Renal cortical epithelial cell (primary cell): Measurements from ENCODE around the gene FTL. TPM values are rescaled to one million over a fixed set of nuclear protein-coding genes. Genes with fewer than 3 reads are reported as not detected.

Experiments
- DNase-seq: peaks from one replicate; pipeline ENCODE4 v3.0.0-alpha.2; 2011; ENCODE audit warnings: low read depth
- total RNA-seq: library from RNA; depleted of rRNA; stranded (reverse); fragments of >200 nt; gene quantifications from 2 replicates; pipeline ENCODE4 v1.2.3, GENCODE V29; 2014

FTL gene
- total RNA-seq, 1 donor from 2014 or later, result 1,420 TPM

- DNase-seq, result peak; percentile 67
Observed at GRCh38 chr19:48965806-48966540, 864 bp downstream of the FTL start.

GRCh38 chr19:48966541-48967345, 1.6 kb downstream of the FTL start:
- DNase-seq, result peak; percentile 23

GRCh38 chr19:48967346-48968178, 2.5 kb downstream of the FTL start:
- peak; percentile 70 for DNase-seq

DNA sequence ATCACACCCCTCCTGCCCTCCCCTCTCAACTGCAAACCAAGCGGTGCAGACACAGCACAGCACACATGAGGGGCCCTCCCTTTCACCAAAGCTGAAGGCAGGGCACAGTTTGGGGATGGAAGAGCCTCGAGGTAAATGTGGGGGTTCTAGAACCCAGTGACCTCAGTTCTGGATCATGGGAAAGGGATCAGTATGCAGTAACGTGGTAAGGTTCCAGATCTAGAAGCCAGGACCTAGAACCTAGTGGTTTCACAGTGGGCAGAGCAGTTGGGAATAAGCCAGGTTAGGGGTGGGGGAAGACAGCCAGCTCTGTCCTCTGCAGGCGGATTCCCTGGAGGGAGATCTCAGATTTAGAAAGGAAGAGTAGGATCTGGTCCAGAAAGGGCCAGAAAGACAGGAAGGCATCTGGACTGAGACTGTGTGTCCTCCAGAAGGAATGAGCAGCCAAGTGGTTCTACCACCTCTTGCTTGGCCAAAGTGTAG, 3.1 kb downstream of the FTL start:
- DNase-seq, result no peak

DNA sequence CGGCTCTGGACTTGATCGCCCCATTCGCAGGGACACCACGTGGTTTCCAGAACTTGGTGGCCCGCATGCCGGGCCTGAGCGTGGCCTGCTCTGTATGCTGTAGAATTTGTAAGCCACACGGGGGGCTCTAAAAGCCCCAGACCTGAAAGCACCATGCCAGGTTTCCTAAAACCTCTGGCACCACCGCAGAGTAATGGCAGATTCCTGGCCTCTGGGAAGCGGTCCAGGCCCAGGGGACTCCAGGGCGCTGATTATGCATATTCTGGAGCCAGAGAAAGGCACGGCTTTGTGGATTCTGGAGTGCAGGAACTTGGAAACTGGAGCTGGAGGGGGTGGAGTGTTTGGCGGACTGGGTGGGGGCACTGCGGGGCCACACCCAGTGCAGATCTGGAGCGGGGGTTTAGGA, 3.7 kb downstream of the FTL start:
- DNase-seq, result no peak

- DNase-seq, result no peak
Observed at GRCh38 chr19:48969276-48970138, 4.4 kb downstream of the FTL start.

- no peak for DNase-seq
Observed at GRCh38 chr19:48970139-48970766, 5.1 kb downstream of the FTL start.

DNA sequence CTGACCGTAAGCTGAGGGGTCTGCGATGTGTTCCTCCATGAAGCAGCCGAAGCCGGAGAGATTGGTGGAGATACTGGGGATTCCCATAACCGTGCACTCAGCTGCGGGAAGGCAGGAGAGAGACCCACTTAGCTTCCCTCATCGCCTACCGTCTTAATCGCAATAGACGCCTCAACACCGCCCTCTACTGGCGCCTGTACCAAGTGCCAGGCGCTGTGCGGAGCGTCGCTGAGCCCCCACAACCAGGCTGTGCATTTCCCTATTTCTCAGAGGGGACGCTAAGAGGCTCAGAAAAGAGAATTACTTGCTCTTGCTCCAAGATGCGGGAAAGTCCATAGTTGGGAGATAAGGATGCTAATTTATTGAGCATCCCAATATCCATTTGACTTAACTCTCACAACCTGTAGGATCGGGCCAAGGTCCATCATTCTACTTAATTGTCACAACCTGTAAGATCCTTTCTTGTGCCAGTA, 5.8 kb downstream of the FTL start:
- DNase-seq, result peak; percentile 50

DNA sequence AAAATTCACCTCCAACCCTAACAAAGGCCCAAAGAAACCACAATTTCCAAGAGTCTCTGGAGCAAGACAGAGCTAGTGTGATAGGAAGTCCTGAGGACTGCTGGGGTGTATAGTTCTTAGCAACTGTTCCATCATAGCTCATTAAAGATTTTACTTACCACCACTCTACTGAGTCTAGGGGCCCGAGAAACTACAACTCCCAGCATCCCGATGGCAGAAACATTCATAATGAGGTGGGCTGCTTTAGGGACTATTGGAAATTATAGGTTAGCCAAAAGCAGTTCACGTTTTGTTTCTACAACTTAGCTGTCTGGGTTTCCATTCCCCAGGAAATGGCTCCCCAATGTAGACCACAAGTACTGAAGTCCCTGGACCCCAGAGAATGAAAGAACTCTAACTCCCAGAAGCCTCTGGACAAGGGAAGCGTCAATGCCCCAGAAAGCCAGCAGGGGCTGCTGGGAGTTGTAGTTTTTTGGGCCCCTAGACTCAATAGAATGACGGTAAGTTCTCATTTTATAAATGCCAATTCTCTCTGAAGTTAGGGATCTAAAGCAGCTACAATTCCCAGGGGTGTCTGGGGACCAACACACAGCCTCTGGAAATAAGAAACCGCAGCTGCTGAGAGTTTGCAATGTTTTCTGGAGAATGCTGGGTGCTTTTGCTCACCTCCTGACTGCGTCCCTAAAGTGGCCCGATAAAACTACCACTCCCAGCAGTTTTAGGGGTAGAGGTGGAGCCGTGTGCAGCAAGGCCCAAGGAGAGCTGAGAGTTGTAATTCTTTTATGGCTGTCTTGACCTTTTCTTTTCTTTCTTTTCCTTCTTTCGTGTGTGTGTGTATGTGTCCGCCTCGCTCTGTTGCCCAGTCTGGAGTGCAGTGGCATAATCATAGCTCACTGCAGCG, 11.1 kb downstream of the FTL start:
- no peak for DNase-seq

DNA sequence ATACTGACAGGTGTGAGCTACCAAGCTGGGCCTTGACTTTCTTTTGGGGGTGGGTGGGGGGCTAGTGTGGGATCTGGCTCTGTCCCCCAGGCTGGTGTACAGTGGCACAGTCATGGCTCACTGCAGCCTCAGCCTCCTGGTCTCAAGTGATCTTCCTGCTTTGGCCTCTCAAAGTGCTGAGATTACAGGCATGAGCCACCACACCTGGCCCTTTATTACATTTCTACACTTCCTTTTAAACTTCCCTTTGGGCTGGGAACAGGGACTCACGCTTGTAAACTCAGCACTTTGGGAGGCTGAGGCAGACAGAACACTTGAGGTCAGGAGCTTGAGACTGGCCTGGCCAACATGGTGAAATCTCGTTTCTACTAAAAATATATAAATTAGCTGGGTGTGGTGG, 12.0 kb downstream of the FTL start:
- no peak for DNase-seq

- DNase-seq, result no peak
Observed at GRCh38 chr19:48982280-48982679, 17.2 kb downstream of the FTL start.

- DNase-seq, result no peak
Observed at GRCh38 chr19:48985711-48986110, 20.6 kb downstream of the FTL start.

GRCh38 chr19:48986211-48986610, 21.1 kb downstream of the FTL start:
- no peak for DNase-seq

DNA sequence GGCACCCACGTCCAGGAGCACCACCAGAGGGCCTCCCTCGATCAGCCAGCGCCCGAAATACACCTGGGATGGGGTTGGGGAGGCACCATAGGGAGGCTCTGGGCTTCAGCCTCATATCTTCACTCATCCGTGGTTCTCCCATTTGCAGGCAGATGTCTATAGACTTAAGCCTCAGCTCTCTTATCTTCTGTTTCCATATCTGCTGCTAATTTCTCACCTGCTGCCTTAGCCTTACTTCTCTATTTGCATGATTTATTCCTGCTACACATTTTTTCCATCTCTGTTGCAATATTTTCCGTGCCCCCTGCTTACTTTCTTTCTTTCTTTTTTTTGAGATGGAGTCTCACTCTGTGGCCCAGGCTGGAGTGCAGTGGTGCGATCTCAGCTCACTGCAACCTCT, 22.2 kb downstream of the FTL start:
- no peak for DNase-seq

GRCh38 chr19:48988286-48988685, 23.2 kb downstream of the FTL start:
- DNase-seq, result no peak

DNA sequence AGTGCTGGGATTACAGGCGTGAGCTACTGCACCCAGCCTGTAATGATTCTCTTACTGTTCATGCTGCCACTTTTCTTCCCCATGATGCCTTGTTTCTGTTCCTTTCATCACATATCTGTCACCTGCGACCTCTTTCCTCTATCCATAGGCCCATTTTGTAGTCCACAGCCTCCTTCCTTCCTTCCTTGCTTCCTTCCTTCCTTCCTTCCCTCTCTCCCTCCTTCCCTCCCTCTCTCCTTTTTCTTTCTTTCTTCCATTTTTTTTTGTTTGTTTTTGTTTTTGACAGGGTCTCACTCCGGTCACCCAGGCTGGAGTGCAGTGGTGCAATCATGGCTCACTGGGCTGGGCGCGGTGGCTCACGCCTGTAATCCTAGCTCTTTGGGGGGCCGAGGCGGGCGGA, 23.8 kb downstream of the FTL start:
- no peak for DNase-seq

DNA sequence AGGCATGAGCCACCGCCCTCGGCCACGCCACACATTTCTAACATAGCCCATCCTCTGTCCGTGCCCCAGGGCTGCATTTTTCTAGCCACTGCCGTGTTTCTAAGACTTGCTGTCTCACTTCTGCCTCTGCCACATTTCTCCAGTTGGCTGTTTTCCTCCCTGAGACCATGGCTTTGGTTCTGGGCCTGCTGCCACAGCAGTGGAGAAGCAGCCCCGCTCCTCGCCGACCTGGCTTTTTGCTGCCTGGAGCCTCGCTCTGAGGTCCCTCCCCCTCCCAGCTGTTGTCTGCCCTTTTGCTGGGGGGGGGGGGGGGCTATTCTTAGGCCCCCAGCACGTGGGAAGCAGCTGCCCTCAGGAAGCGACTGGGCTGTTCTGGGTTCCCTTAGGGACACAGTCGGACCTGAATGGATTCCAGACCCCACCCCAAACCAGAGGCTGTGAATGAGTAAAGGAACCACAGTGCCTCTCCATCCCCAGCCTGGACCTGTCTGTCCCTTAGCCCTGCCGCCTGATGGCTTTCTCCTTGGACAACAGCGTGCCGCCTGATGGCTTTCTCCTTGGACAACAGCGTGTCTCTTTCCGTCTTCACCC, 24.7 kb downstream of the FTL start:
- no peak for DNase-seq

DNA sequence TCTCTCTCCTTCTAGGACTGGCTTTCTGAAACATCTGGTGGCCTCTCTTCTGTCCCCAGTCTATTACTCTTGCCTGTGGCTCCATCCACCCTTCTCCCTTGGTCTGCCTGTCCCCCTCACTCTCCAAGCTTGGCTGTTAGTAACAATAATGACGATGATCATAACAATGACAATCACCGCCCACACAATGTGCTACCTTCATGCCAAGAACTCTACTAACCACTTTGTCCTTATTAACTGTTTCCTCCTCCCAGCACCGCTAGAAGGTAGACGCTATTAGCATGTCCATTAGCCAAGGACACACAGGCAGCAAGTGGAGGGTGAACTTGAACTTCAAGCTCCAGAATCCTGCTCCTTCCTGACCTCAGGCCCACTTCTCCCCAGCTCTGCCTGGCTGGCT, 25.3 kb downstream of the FTL start:
- DNase-seq, result no peak

GRCh38 chr19:48991011-48991609, 26.0 kb downstream of the FTL start:
- DNase-seq, result no peak
